ENCODE measurements around the gene NTN3.

The NTN3 gene

DNA sequence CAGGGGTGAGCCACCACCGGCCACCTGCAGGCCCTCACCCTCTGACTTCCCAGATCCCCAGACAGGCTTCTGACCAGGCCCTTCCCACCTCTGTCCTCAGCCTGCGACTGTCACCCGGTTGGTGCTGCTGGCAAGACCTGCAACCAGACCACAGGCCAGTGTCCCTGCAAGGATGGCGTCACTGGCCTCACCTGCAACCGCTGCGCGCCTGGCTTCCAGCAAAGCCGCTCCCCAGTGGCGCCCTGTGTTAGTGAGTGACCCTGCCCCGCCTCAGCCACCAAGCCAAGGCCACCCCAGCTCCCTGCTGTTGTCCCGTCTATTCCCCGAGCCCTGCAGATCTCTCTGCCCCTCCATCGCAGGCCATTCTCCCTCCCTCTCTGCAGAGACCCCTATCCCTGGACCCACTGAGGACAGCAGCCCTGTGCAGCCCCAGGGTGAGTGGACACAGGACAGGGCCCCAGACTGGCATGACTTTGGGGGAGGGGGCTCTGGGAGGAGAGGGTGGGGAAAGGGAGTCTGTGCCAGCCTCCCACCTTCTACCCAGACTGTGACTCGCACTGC, 1.9 kb downstream of the NTN3 start:
- TF ChIP-seq ZFX (IDR thresholded peaks at IDR 0.05): no peak
- TF ChIP-seq, protein P1, sequence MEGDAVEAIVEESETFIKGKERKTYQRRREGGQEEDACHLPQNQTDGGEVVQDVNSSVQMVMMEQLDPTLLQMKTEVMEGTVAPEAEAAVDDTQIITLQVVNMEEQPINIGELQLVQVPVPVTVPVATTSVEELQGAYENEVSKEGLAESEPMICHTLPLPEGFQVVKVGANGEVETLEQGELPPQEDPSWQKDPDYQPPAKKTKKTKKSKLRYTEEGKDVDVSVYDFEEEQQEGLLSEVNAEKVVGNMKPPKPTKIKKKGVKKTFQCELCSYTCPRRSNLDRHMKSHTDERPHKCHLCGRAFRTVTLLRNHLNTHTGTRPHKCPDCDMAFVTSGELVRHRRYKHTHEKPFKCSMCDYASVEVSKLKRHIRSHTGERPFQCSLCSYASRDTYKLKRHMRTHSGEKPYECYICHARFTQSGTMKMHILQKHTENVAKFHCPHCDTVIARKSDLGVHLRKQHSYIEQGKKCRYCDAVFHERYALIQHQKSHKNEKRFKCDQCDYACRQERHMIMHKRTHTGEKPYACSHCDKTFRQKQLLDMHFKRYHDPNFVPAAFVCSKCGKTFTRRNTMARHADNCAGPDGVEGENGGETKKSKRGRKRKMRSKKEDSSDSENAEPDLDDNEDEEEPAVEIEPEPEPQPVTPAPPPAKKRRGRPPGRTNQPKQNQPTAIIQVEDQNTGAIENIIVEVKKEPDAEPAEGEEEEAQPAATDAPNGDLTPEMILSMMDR (conservative IDR thresholded peaks at IDR 0.05): no peak

DNA sequence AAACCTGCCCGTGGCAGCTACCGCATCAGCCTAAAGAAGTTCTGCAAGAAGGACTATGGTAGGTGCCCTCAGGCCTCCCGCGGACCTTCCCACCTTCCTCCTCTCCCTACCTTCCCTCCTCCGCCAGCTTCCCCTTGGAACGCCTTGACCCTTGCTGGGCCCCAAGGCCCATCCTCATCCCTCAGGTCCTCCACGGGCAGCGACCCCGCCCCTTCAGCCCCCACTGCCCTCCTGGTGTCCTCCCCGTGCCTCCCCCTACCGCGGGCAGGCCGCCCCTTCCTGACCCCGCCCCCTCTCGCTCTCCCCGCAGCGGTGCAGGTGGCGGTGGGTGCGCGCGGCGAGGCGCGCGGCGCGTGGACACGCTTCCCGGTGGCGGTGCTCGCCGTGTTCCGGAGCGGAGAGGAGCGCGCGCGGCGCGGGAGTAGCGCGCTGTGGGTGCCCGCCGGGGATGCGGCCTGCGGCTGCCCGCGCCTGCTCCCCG, 2.4 kb downstream of the NTN3 start:
- TF ChIP-seq, protein P1 (conservative IDR thresholded peaks at IDR 0.05): no peak
- no peak for TF ChIP-seq ZFX (IDR thresholded peaks at IDR 0.05)
- H3K27ac ChIP-seq: peak overlapping the region; percentile 94

More for the DNA sequence above, 1.9 kb downstream of the NTN3 start:
- peak overlapping the region; percentile 94 for H3K27ac ChIP-seq

DNA sequence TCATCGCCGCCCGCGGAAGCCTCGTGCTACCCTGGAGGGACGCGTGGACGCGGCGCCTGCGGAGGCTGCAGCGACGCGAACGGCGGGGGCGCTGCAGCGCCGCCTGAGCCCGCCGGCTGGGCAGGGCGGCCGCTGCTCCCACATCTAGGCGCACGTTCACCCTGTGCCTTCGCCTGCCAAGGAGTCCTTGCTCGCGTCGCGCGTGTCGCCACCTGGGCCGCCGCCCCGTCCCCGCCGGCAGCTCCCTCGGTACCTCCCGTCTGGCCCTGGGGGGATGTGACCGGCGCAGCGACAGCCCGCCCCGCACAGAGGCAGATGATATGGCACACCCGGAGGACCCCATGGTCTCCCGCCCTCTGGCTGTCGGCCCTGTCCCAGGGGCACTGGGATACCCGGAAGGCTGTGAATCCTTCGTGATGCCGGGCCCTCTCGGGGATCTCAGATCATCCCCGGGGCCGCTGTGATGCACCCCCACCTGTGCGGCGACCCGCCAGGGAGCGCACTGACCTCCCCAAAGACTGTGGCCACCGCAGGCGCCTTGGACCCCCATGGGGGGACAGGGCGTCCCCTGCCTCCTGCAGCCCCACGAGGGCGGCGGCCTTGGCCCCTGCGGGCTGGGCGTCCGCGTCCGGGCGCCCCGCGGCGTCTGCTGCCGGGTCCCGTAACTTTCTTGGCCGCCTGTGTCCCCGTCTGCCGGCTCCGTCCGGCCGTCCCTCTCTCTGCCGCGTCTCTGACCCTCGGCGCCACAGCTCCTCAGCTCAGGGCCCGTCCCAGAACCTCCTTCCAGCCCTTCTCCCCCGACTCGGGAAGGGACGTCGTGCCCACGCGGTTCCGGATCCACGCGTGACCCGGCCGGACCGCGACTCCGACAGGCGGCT, 3.1 kb downstream of the NTN3 start:
- peak overlapping the region; percentile 94 for H3K27ac ChIP-seq
- TF ChIP-seq, protein P1 (conservative IDR thresholded peaks at IDR 0.05): peak; percentile 84
- TF ChIP-seq ZFX (IDR thresholded peaks at IDR 0.05): peak; percentile 19; the same call in 1 of the 2 replicates

DNA sequence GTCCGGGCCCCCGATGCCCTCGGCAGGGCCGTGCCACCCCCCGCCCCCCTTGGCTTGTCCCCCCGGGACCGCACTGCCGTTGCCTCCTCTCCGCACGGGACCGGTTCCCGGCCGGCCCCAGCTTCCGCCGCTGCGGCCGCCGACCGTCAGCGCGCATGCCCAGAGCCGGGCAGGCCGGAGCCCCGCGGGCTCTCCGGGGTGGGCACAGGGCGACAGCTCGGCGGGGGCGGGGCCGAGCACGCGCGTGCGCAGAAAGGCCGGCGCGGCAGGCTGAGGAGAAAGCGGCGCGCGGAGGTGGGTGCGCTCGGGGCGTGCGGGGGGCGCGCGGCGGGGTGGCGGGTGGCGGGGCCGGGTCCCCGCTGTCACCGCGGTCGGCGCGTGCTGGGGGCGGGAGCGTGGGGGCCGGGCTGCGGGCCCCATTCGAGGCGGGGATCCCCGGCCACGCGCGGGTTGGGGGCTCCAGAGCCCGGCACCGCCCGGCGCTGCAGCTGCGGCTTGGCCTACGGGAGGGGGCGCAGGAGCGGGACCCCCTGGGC, 3.8 kb downstream of the NTN3 start, which contains the start of gene TBC1D24:
Gene TBC1D24, plus strand, starts transcription at position 251 of the 536 bp plus-strand sequence. CDS start 21,022 bp downstream, outside the sequence.
- H3K27ac ChIP-seq: peak within 1 kb of the TSS; percentile 94
- TF ChIP-seq, protein P1 (conservative IDR thresholded peaks at IDR 0.05): no peak
- TF ChIP-seq ZFX (IDR thresholded peaks at IDR 0.05): no peak; the same call in 1 of the 2 replicates

DNA sequence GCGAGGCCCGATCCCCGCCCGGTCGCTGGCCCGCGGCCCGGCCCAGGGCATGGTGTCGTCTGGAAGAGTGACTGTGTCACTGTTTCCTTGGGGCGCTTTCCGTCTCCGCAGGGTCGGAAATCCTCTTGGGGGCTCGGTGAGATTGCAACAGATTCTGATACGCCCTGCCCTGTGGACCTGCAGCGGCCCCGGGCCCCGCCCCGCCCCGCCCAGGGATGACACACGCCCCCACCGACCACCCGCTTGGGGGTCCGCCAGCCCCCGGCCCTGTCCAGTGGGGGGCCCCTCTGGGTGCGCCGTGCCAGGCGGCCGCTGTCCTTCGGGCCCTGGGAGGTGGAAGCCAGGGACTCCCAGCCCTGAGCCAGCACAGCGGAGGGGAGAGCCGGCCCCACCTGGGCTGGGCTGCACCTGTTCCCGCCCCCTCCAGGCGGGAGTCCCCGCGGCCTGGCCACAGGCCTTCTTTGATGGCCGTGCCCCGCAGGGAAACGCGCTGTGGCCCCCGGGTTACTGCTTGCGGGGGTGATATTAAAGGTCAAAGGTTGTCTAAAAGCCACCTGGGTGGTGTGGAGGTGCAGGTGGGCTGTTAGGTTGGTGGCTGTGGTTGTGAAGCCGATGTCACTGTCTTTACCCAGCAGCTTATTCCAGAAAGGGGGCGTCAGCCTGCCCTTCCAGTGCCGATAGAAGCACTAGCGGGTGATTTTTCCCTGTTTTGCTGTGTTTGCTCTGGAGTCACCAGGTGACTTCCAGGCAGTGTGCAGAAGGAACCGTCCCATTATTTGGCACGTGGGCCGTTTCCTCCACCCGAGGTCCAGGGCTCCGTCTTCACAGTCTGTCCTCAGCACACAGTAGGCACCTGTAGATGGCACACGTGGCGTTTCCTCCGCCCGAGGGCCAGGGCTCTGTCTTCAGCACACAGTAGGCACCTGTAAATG, 4.6 kb downstream of the NTN3 start:
- TF ChIP-seq ZFX (IDR thresholded peaks at IDR 0.05): no peak
- TF ChIP-seq, protein P1 (conservative IDR thresholded peaks at IDR 0.05): no peak
- H3K27ac ChIP-seq: peak overlapping the region; percentile 94

DNA sequence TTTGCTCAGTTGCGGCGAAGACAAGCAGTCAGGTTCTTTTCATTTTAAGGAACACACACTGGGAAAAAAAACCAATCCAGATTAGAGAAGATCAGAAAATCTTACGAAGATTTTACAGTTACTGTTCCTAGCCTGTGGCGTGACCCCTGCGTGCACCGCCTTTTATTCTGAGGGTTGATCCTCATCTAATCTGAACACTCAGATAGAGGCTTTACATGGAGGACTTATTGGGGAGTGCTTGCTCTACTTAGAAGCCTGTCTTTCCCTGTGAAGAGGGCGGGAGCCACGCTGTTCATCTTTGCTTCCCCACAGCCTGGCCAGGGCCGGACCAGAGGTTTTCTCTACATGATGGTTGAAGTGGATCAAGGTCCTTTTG, 5.2 kb downstream of the NTN3 start:
- TF ChIP-seq ZFX (IDR thresholded peaks at IDR 0.05): no peak
- TF ChIP-seq, protein P1 (conservative IDR thresholded peaks at IDR 0.05): no peak

More for the DNA sequence above, 5.2 kb downstream of the NTN3 start:
- peak overlapping the region; percentile 94 for H3K27ac ChIP-seq

Measured in C4-2B (cell line).